GM13976 (cell line): ENCODE results near the gene MAGEA11.
"Not testable (repeated sequence)": the region's sequence is repeated elsewhere in the genome, so short reads cannot be mapped to it uniquely, and the experiment has no call there.

Experiments used
- DNase-seq: peaks from one replicate; pipeline ENCODE4 v3.0.0; 2012; ENCODE audit warnings: low spot score
- in situ Hi-C: fragments of 300-500 bp; cut with MboI; formaldehyde crosslinking; loops from one replicate; pipeline ENCODE4 v1.12.0; 2022; ENCODE audit warnings: low sequenced_read_pairs, mixed read lengths, inconsistent platforms; ENCODE audit not compliant: unreplicated experiment
- TF ChIP-seq, protein P1 (sequence below): IDR thresholded peaks from 2 replicates; pipeline ENCODE4 v1.5.1; 2012; ENCODE audit warnings: borderline replicate concordance, mild to moderate bottlenecking; ENCODE audit not compliant: insufficient read depth; ENCODE audit errors: extremely low read depth, missing control alignments, control extremely low read depth

The MAGEA11 gene

DNA sequence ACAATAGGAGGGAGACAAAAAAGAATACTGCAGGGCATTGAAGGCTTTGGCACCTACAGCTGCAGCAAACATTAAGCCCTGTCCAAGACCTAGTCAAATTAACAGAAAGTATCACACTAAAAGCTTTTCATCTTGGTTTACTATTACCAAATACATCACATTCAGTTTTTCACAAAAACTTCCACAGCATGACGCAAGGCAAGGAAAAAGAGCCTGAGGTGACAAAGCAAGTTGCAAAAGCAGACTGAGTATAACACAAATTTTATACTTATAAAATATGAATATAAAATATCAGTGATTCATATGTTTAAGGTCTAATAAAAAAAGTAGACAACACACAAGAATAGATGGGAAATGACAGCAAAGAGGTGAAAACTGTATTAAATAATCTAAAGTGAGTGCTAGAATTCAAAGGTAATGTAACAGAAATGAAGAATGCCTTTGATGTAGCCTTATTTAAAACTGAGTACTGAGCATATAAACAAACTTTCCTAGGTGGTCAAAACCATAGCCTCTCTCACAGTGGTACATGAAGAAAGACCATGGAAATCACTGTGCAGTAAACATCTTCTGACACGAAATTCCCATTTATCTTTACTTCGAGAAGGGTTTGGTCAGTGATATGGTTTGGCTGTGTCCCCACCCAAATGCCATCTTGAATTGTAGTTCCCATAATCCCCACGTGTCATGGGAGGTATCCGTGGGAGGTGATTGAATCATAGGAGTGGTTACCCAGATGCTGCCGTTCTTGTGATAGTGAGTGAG, 27.7 kb upstream of the MAGEA11 start:
- in situ Hi-C loops: no loop called here
- DNase-seq: no peak
- TF ChIP-seq, protein P1, sequence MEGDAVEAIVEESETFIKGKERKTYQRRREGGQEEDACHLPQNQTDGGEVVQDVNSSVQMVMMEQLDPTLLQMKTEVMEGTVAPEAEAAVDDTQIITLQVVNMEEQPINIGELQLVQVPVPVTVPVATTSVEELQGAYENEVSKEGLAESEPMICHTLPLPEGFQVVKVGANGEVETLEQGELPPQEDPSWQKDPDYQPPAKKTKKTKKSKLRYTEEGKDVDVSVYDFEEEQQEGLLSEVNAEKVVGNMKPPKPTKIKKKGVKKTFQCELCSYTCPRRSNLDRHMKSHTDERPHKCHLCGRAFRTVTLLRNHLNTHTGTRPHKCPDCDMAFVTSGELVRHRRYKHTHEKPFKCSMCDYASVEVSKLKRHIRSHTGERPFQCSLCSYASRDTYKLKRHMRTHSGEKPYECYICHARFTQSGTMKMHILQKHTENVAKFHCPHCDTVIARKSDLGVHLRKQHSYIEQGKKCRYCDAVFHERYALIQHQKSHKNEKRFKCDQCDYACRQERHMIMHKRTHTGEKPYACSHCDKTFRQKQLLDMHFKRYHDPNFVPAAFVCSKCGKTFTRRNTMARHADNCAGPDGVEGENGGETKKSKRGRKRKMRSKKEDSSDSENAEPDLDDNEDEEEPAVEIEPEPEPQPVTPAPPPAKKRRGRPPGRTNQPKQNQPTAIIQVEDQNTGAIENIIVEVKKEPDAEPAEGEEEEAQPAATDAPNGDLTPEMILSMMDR: no peak

GRCh38 chrX:149687991-149688390, 23.9 kb upstream of the MAGEA11 start:
- TF ChIP-seq, protein P1: no peak
- DNase-seq: no peak
- in situ Hi-C loops: no loop called here

- no peak for DNase-seq
- TF ChIP-seq, protein P1: no peak
- in situ Hi-C loops: no loop called here
These were observed 23.3 kb upstream of the MAGEA11 start for GRCh38 chrX:149688552-149688951.

- TF ChIP-seq, protein P1: no peak
- in situ Hi-C loops: no loop called here
- DNase-seq: no peak
These were observed 20.1 kb upstream of the MAGEA11 start for GRCh38 chrX:149691794-149692193.

DNA sequence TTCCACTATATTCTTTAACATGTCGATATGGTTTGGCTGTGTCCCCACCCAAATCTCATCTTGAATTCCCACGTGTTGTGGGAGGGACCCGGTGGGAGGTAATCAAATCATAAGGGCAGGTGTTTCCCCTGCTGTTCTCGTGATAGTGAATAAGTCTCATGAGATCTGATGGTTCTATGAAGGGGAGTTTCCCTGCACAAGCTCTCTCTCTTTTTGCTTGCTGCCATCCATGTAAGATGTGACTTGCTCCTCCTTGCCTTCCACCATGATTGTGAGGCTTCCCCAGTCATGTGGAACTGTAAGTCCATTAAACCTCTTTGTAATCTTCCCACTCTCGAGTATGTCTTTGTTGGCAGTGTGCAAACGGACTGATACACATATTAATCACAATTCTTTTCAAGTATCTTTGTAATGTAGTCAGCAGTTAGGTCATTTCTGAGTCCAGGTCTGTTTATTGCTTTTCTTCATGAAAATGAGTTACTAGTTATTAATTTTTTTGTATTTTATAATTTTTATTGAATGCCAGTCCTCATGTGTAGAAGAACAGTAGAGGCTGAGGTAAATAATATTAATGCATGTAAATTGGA, 19.1 kb upstream of the MAGEA11 start:
- DNase-seq, in situ Hi-C loops: not testable (repeated sequence)

- DNase-seq: no peak
These were observed 12.1 kb upstream of the MAGEA11 start for GRCh38 chrX:149699761-149700160.

DNA sequence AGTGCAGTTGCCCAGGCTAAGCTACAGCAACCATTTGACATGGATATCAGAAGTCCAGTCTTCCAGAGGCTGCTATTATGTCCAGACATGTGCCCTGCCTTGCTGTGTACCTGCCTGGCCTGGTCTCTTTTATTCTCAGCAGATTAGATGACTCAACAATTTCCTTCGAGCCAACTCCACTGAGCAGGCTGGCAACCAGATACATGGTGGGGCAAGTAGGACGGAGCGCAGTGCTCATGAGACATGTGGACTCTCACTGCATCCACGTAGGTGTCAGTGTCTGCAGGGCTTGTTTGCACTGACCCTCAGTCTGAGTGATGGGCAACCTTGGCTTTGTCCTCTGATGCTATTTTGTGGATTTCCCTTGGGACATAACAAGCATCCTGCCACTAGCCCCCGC, 7.2 kb upstream of the MAGEA11 start:
- in situ Hi-C loops: no loop called here
- TF ChIP-seq, protein P1: no peak
- no peak for DNase-seq

More at GRCh38 chrX:149699761-149700160, 12.1 kb upstream of the MAGEA11 start:
- in situ Hi-C loops: no loop called here
- TF ChIP-seq, protein P1: no peak
